Measurements from ENCODE around the gene HAPSTR1. TPM values are rescaled to one million over a fixed set of nuclear protein-coding genes. Genes with fewer than 3 reads are reported as not detected.
A peak's percentile ranks its signal among the peaks of the same experiment; 100 is the strongest.

Gene HAPSTR1
- total and polyA plus RNA-seq, 2 of the 13 experiments (the other 11 are each of a cell fraction or from before 2014, with no cell fraction given), result 25.2 to 83.2 TPM

DNA sequence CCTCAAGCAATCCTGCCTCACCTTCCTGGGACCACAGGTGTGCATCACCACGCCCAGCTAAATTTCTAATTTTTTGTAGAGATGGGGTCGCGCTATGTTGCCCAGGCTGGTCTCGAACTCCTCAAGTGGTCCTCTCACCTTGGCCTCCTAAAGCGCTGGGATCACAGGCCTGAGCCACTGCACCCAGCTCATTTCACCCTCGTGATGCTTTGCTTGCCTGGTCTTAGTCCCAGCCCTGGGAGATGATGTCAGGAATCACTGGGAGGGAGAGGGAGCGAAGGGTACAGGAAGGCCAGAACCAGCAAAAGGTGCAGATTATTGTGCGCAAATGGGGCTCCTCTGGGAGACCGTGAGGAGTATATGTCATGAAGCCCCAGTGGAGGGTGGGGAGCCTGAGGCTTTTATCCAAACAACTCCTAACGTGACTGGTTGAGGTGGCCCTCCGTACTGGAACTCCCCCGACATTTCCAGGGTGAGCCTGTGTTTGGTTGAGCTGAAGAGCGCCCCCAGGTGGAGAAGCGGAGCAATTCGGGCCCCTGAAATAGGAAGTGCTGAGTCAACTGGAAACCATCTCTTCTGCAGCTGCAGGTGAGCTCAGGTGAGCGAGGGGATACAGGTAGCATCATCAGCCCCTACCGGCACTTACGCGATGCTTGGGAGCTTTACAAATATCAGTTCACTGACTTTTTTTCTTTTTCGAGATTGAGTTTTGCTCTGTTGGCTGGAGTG lies 41.2 kb upstream of the HAPSTR1 start (continued):
- TF ChIP-seq, protein P1, sequence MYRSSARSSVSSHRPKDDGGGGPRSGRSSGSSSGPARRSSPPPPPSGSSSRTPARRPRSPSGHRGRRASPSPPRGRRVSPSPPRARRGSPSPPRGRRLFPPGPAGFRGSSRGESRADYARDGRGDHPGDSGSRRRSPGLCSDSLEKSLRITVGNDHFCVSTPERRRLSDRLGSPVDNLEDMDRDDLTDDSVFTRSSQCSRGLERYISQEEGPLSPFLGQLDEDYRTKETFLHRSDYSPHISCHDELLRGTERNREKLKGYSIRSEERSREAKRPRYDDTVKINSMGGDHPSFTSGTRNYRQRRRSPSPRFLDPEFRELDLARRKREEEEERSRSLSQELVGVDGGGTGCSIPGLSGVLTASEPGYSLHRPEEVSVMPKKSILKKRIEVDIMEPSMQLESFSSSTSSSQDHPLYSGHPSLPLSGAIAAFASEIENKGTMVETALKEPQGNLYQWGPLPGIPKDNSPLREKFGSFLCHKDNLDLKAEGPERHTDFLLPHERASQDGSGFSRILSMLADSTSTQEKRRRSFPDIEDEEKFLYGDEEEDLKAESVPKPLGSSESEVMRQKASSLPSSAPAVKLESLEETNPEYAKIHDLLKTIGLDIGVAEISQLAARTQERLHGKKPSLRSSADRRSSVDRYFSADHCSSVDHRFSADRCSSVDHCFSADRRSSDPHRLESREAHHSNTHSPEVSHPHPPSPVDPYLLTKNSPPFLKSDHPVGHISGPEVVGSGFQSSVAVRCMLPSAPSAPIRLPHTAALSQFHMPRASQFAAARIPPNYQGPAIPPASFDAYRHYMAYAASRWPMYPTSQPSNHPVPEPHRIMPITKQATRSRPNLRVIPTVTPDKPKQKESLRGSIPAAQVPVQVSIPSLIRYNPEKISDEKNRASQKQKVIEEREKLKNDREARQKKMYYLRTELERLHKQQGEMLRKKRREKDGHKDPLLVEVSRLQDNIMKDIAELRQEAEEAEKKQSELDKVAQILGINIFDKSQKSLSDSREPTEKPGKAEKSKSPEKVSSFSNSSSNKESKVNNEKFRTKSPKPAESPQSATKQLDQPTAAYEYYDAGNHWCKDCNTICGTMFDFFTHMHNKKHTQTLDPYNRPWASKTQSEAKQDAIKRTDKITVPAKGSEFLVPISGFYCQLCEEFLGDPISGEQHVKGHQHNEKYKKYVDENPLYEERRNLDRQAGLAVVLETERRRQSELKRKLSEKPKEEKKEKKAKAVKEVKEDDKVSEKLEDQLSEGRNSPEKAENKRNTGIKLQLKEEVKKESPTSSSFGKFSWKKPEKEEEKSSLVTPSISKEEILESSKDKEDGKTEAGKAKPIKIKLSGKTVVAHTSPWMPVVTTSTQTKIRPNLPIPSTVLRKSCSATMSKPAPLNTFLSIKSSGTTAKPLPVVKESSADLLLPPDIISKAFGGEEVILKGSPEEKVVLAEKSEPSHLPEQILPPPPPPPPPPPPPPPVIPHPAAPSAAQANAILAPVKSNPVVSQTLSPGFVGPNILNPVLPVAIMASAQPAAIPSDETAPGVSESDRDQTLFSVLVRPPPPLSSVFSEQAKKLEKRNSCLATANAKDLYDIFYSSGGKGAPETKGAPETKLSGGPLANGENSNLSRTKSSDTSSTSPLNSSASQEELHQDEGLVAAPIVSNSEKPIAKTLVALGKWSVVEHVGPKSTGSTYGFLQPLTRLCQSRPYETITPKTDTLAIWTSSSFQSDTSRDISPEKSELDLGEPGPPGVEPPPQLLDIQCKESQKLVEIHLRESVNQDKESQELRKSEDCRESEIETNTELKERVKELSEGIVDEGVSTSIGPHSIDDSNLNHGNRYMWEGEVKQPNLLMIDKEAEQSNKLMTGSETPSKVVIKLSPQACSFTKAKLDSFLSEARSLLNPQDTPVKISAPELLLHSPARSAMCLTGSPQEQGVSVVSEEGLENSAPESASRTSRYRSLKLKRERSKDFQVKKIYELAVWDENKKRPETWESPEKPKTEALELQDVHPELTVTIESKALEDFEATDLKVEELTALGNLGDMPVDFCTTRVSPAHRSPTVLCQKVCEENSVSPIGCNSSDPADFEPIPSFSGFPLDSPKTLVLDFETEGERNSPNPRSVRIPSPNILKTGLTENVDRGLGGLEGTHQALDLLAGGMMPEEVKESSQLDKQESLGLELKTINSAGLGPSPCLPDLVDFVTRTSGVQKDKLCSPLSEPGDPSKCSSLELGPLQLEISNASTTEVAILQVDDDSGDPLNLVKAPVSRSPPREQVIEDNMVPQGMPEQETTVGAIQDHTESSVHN (CRISPR knock-in tag; IDR thresholded peaks at IDR 0.05), result no peak
- TF ChIP-seq, protein P2, sequence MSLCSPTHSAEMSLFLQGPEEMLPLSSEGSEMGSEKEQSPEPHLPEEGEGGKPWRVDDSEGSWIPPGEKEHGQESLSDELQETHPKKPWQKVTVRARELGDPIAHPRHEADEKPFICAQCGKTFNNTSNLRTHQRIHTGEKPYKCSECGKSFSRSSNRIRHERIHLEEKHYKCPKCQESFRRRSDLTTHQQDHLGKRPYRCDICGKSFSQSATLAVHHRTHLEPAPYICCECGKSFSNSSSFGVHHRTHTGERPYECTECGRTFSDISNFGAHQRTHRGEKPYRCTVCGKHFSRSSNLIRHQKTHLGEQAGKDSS (CRISPR knock-in tag; IDR thresholded peaks at IDR 0.05; ENCODE audit: borderline replicate concordance, low read depth), result no peak
- no peak for TF ChIP-seq RBM39 (IDR thresholded peaks at IDR 0.05; ENCODE audit: low read depth, low read length, poor library complexity, severe bottlenecking)
- no peak for TF ChIP-seq BRCA1 (CRISPR knock-in tag; IDR thresholded peaks at IDR 0.05)
- TF ChIP-seq TSC22D2 (CRISPR knock-in tag; IDR thresholded peaks at IDR 0.05; ENCODE audit: borderline replicate concordance), result no peak
- TF ChIP-seq ZNF3 (CRISPR knock-in tag; IDR thresholded peaks at IDR 0.05), result no peak
- TF ChIP-seq, protein P3, sequence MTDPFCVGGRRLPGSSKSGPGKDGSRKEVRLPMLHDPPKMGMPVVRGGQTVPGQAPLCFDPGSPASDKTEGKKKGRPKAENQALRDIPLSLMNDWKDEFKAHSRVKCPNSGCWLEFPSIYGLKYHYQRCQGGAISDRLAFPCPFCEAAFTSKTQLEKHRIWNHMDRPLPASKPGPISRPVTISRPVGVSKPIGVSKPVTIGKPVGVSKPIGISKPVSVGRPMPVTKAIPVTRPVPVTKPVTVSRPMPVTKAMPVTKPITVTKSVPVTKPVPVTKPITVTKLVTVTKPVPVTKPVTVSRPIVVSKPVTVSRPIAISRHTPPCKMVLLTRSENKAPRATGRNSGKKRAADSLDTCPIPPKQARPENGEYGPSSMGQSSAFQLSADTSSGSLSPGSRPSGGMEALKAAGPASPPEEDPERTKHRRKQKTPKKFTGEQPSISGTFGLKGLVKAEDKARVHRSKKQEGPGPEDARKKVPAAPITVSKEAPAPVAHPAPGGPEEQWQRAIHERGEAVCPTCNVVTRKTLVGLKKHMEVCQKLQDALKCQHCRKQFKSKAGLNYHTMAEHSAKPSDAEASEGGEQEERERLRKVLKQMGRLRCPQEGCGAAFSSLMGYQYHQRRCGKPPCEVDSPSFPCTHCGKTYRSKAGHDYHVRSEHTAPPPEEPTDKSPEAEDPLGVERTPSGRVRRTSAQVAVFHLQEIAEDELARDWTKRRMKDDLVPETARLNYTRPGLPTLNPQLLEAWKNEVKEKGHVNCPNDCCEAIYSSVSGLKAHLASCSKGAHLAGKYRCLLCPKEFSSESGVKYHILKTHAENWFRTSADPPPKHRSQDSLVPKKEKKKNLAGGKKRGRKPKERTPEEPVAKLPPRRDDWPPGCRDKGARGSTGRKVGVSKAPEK (CRISPR knock-in tag; IDR thresholded peaks at IDR 0.05; ENCODE audit: borderline replicate concordance), result no peak
- no peak for TF ChIP-seq ZNF773 (CRISPR knock-in tag; IDR thresholded peaks at IDR 0.05; ENCODE audit: borderline replicate concordance)
- TF ChIP-seq ZNF512 (CRISPR knock-in tag; IDR thresholded peaks at IDR 0.05), result no peak
- TF ChIP-seq ZMAT5 (CRISPR knock-in tag; IDR thresholded peaks at IDR 0.05; ENCODE audit: borderline replicate concordance, low read depth), result no peak
- peak; percentile 92 for TF ChIP-seq ZEB1 (IDR thresholded peaks at IDR 0.05; ENCODE audit: insufficient replicate concordance, low read depth)
- 0 out of 2 replicates have a peak, but pooled peaks have one; percentile 16 for TF ChIP-seq EED (CRISPR knock-in tag; IDR thresholded peaks at IDR 0.05)
- no peak for TF ChIP-seq YEATS4 (CRISPR knock-in tag; IDR thresholded peaks at IDR 0.05; ENCODE audit: borderline replicate concordance)
- no peak for TF ChIP-seq ZNF12 (CRISPR knock-in tag; IDR thresholded peaks at IDR 0.05)
